Measurements from ENCODE around the gene CROCC.

Gene CROCC

GRCh38 chr1:16904560-16905109 is 17.1 kb upstream of the CROCC start:
- Histone ChIP-seq H3K36me3 (ENCODE audit: control insufficient read depth in 1 of 2, insufficient read depth in 2 of 2, low read length in 2 of 2) (no peaks in the 10 kb centered on the region), H3K14ac (ENCODE audit: low read length) (peak overlapping the region; percentile 98), H4K91ac (ENCODE audit: low read depth, low read length) (peak overlapping the region; percentile 99), H3K27me3 (ENCODE audit: insufficient read depth, low read length) (no peaks in the 10 kb centered on the region), H3K4me2 (ENCODE audit: low read length) (peak overlapping the region; percentile 63), H3K4me3 (ENCODE audit: low read depth, low read length) (no peak overlapping the region), H3K23ac (ENCODE audit: low read length) (no peak overlapping the region), H2BK12ac (ENCODE audit: low read length) (no peak overlapping the region), H2BK5ac (ENCODE audit: low read depth, low read length, poor library complexity) (peak overlapping the region; percentile 100), H2BK120ac (ENCODE audit: insufficient read depth, low read length, poor library complexity) (peak overlapping the region; percentile 99), H3K79me2 (ENCODE audit: control insufficient read depth, insufficient read depth, low read length, poor library complexity) (peaks cover 2% of the 10 kb centered on the region), H3K4ac (ENCODE audit: low read depth, low read length) (peak overlapping the region; percentile 90), H3K79me1 (ENCODE audit: low read length) (peaks cover 7% of the 10 kb centered on the region), H2AFZ (ENCODE audit: insufficient read depth, low read length, poor library complexity) (peak overlapping the region; percentile 97), H3K9me3 (ENCODE audit: insufficient read depth, low read depth, low read length) (no peaks in the 10 kb centered on the region), H2AK5ac (ENCODE audit: low read length) (no peak overlapping the region), H4K12ac (ENCODE audit: low read depth, low read length) (peak overlapping the region; percentile 85), H3K4me1 (ENCODE audit: control insufficient read depth in 1 of 2, insufficient read depth in 2 of 2, low read length in 2 of 2) (peaks cover 0 to 4% of the 10 kb centered on the region in 2 experiments), H3K18ac (ENCODE audit: low read length) (peak overlapping the region; percentile 91), H3K27ac (ENCODE audit: low read depth, low read length) (peak overlapping the region; percentile 98), H4K8ac (ENCODE audit: low read depth, low read length) (peak overlapping the region; percentile 90), H3K9ac (ENCODE audit: low read length) (peak overlapping the region; percentile 83)
- peak; percentile 95 to 100 for DNase-seq
- no CpG with 5 or more reads among the region's 27 CpGs for WGBS (ENCODE audit: extremely low coverage, insufficient coverage, insufficient read length)

GRCh38 chr1:16905110-16905867 is 16.4 kb upstream of the CROCC start:
- peak overlapping the region; percentile 98 for H3K27ac ChIP-seq (ENCODE audit: low read depth, low read length)
- peaks cover 0 to 4% of the 10 kb centered on the region in 2 experiments for H3K4me1 ChIP-seq (ENCODE audit: control insufficient read depth in 1 of 2, insufficient read depth in 2 of 2, low read length in 2 of 2)
- peak overlapping the region; percentile 98 for H3K14ac ChIP-seq (ENCODE audit: low read length)
- H3K4me2 ChIP-seq (ENCODE audit: low read length) = peak overlapping the region; percentile 63
- H2AK5ac ChIP-seq (ENCODE audit: low read length) = no peak overlapping the region
- no peaks in the 10 kb centered on the region for H3K27me3 ChIP-seq (ENCODE audit: insufficient read depth, low read length)
- H2AFZ ChIP-seq (ENCODE audit: insufficient read depth, low read length, poor library complexity) = peak overlapping the region; percentile 97
- H3K36me3 ChIP-seq (ENCODE audit: control insufficient read depth in 1 of 2, insufficient read depth in 2 of 2, low read length in 2 of 2) = no peaks in the 10 kb centered on the region
- H4K12ac ChIP-seq (ENCODE audit: low read depth, low read length) = peak overlapping the region; percentile 85
- H3K9ac ChIP-seq (ENCODE audit: low read length) = peak overlapping the region; percentile 83
- peaks cover 2% of the 10 kb centered on the region for H3K79me2 ChIP-seq (ENCODE audit: control insufficient read depth, insufficient read depth, low read length, poor library complexity)
- H2BK5ac ChIP-seq (ENCODE audit: low read depth, low read length, poor library complexity) = peak overlapping the region; percentile 100
- H3K4ac ChIP-seq (ENCODE audit: low read depth, low read length) = peak overlapping the region; percentile 90
- H3K18ac ChIP-seq (ENCODE audit: low read length) = peak overlapping the region; percentile 91
- DNase-seq = peak; percentile 77 to 90
- H3K23ac ChIP-seq (ENCODE audit: low read length) = no peak overlapping the region
- H2BK12ac ChIP-seq (ENCODE audit: low read length) = peak overlapping the region; percentile 15
- H3K9me3 ChIP-seq (ENCODE audit: insufficient read depth, low read depth, low read length) = no peaks in the 10 kb centered on the region
- peak overlapping the region; percentile 99 for H2BK120ac ChIP-seq (ENCODE audit: insufficient read depth, low read length, poor library complexity)
- peak overlapping the region; percentile 90 for H4K8ac ChIP-seq (ENCODE audit: low read depth, low read length)
- H3K4me3 ChIP-seq (ENCODE audit: low read depth, low read length) = no peak overlapping the region
- no CpG with 5 or more reads among the region's 12 CpGs for WGBS (ENCODE audit: extremely low coverage, insufficient coverage, insufficient read length)
- H3K79me1 ChIP-seq (ENCODE audit: low read length) = peaks cover 7% of the 10 kb centered on the region
- H4K91ac ChIP-seq (ENCODE audit: low read depth, low read length) = peak overlapping the region; percentile 99

GRCh38 chr1:16905868-16906702 is 15.6 kb upstream of the CROCC start:
- Histone ChIP-seq H3K79me1 (ENCODE audit: low read length) (peaks cover 7% of the 10 kb centered on the region), H3K18ac (ENCODE audit: low read length) (no peak overlapping the region), H2AFZ (ENCODE audit: insufficient read depth, low read length, poor library complexity) (no peak overlapping the region), H2BK5ac (ENCODE audit: low read depth, low read length, poor library complexity) (no peak overlapping the region), H2AK5ac (ENCODE audit: low read length) (no peak overlapping the region), H3K4ac (ENCODE audit: low read depth, low read length) (no peak overlapping the region), H3K4me1 (ENCODE audit: control insufficient read depth in 1 of 2, insufficient read depth in 2 of 2, low read length in 2 of 2) (peaks cover 0 to 4% of the 10 kb centered on the region in 2 experiments), H4K12ac (ENCODE audit: low read depth, low read length) (no peak overlapping the region), H3K9me3 (ENCODE audit: insufficient read depth, low read depth, low read length) (no peaks in the 10 kb centered on the region), H2BK12ac (ENCODE audit: low read length) (no peak overlapping the region), H3K79me2 (ENCODE audit: control insufficient read depth, insufficient read depth, low read length, poor library complexity) (peaks cover 2% of the 10 kb centered on the region), H4K91ac (ENCODE audit: low read depth, low read length) (no peak overlapping the region), H3K23ac (ENCODE audit: low read length) (no peak overlapping the region), H3K27ac (ENCODE audit: low read depth, low read length) (no peak overlapping the region), H3K4me2 (ENCODE audit: low read length) (peak overlapping the region; percentile 14), H3K36me3 (ENCODE audit: control insufficient read depth in 1 of 2, insufficient read depth in 2 of 2, low read length in 2 of 2) (no peaks in the 10 kb centered on the region), H4K8ac (ENCODE audit: low read depth, low read length) (no peak overlapping the region), H3K4me3 (ENCODE audit: low read depth, low read length) (no peak overlapping the region), H3K27me3 (ENCODE audit: insufficient read depth, low read length) (no peaks in the 10 kb centered on the region), H3K14ac (ENCODE audit: low read length) (no peak overlapping the region), H3K9ac (ENCODE audit: low read length) (no peak overlapping the region), H2BK120ac (ENCODE audit: insufficient read depth, low read length, poor library complexity) (no peak overlapping the region)
- WGBS (ENCODE audit: extremely low coverage, insufficient coverage, insufficient read length) = no CpG with 5 or more reads among the region's 11 CpGs
- no peak for DNase-seq

- Histone ChIP-seq H3K27me3 (ENCODE audit: insufficient read depth, low read length) (no peaks in the 10 kb centered on the region), H3K4ac (ENCODE audit: low read depth, low read length) (no peak overlapping the region), H3K9ac (ENCODE audit: low read length) (no peak overlapping the region), H3K14ac (ENCODE audit: low read length) (no peak overlapping the region), H4K8ac (ENCODE audit: low read depth, low read length) (no peak overlapping the region), H2BK5ac (ENCODE audit: low read depth, low read length, poor library complexity) (no peak overlapping the region), H3K79me2 (ENCODE audit: control insufficient read depth, insufficient read depth, low read length, poor library complexity) (peaks cover 2% of the 10 kb centered on the region), H3K18ac (ENCODE audit: low read length) (no peak overlapping the region), H2AFZ (ENCODE audit: insufficient read depth, low read length, poor library complexity) (no peak overlapping the region), H3K79me1 (ENCODE audit: low read length) (peaks cover 7% of the 10 kb centered on the region), H4K12ac (ENCODE audit: low read depth, low read length) (no peak overlapping the region), H3K36me3 (ENCODE audit: control insufficient read depth in 1 of 2, insufficient read depth in 2 of 2, low read length in 2 of 2) (no peaks in the 10 kb centered on the region), H3K23ac (ENCODE audit: low read length) (no peak overlapping the region), H3K9me3 (ENCODE audit: insufficient read depth, low read depth, low read length) (no peaks in the 10 kb centered on the region), H2AK5ac (ENCODE audit: low read length) (no peak overlapping the region), H4K91ac (ENCODE audit: low read depth, low read length) (no peak overlapping the region), H2BK12ac (ENCODE audit: low read length) (no peak overlapping the region), H3K4me3 (ENCODE audit: low read depth, low read length) (no peak overlapping the region), H3K4me1 (ENCODE audit: control insufficient read depth in 1 of 2, insufficient read depth in 2 of 2, low read length in 2 of 2) (peaks cover 0 to 4% of the 10 kb centered on the region in 2 experiments), H3K4me2 (ENCODE audit: low read length) (no peak overlapping the region), H2BK120ac (ENCODE audit: insufficient read depth, low read length, poor library complexity) (no peak overlapping the region), H3K27ac (ENCODE audit: low read depth, low read length) (no peak overlapping the region)
- no CpG with 5 or more reads among the region's 4 CpGs for WGBS (ENCODE audit: extremely low coverage, insufficient coverage, insufficient read length)
- DNase-seq = no peak
Observed at GRCh38 chr1:16906873-16907272, 14.9 kb upstream of the CROCC start.

Measured in trophoblast cell (in vitro differentiated cells and primary cell).